GM21515 (cell line): ENCODE measurements around the gene MYO1E.

Experiments used
- ATAC-seq: cut with Tn5 transposase; IDR thresholded peaks from one replicate; pipeline ENCODE4 v1.9.1; 2021; ENCODE audit not compliant: unreplicated experiment

The MYO1E gene

GRCh38 chr15:59099162-59099685, 273.4 kb downstream of the MYO1E start:
- no peak for ATAC-seq

- no peak for ATAC-seq
Measured at GRCh38 chr15:59096429-59096828, 276.2 kb downstream of the MYO1E start.

- ATAC-seq, result no peak
Measured at GRCh38 chr15:59094077-59094476, 278.6 kb downstream of the MYO1E start.

GRCh38 chr15:59087731-59088130, 284.9 kb downstream of the MYO1E start:
- ATAC-seq, result no peak
